ENCODE results near the gene COL4A2. TPM values are rescaled to one million over a fixed set of nuclear protein-coding genes. Genes with fewer than 3 reads are reported as not detected.
"Not testable (repeated sequence)": the region's sequence is repeated elsewhere in the genome, so short reads cannot be mapped to it uniquely, and the experiment has no call there.

The COL4A2 gene
- total RNA-seq, 1 donor from 2014 or later = 1,333 TPM

- no peak for DNase-seq (ENCODE audit: low spot score)
Measured at GRCh38 chr13:110523838-110524540, 216.9 kb downstream of the COL4A2 start.

DNA sequence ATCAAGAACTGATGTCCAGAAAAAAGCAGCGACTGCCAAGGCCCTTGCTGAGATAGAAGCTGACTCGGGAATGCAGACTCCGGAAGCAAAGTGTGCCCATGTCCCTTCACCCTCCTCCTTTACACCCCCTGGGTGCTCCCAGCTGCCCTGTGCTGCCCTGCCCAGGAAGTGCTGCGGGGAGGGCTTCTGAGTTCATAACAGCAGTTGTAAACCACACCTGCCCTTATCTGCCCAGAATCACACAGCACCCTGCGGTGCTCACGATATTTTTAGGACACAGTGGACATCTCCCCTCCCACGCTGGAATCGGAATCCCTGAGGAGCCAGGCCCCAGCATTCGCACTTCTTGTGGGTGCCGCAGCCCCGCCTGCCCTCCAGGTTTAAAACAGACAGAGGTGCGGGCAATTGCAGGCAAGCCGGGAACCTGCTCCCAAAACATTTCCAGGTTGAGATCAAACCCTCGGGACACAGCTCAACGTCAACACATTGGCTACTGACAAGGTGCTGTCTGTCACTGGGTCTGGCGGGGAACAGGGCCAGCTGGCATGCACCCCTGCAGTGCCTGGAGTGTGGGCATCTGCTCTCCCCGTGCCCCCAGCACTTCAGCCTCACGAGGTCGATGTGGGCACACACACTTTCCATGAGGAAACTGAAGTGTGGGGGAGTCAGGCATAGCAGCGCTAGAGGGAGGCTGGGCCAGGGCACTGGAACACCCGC, 217.6 kb downstream of the COL4A2 start:
- no peak for DNase-seq (ENCODE audit: low spot score)

DNA sequence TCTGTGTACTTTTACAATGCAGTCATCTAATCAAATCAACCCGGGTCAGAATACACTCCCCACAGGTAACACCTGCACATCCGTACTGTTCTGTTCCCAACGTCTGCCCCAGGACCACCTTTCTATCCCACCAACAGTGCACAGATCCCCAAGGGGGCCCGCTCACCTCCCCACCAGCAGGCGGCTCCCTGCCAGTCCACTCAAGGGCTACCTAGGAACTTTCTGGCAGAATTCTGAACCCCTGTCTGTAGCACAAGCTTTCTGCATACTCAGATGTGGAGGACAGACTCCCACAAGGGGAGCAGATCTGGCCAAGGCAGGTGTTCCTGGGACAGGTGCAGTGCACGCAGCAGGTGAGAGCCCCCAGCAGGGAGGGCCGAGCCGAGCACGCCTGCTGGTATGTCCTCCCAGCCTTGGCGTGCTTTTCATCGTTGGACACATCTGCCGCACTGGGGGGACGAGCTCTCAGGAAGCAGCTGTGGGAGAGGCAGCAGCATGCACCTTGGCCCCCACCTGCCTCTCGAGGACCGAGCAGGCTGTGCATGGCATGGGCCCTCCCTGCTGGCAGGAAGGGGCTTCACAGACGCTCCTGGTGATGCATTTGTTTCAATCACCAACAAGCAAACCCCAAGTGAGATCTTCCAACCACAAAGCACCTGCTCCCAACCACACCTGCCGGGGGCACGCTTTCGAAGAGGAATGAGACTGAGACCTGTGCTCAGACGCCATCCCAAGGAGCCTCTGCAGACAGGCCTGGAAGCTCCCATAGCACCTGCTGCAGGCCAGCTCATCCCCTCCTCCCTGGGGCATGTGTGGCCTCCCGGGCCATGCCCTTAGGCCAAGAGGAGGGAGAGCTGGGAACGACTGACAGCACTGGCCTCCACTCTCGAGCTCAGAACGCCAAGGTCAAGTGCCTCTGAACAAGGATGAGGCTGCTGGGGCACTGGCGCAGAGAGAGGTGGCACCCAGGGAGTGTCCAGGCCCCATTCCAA, 218.5 kb downstream of the COL4A2 start:
- DNase-seq (ENCODE audit: low spot score) = no peak

DNA sequence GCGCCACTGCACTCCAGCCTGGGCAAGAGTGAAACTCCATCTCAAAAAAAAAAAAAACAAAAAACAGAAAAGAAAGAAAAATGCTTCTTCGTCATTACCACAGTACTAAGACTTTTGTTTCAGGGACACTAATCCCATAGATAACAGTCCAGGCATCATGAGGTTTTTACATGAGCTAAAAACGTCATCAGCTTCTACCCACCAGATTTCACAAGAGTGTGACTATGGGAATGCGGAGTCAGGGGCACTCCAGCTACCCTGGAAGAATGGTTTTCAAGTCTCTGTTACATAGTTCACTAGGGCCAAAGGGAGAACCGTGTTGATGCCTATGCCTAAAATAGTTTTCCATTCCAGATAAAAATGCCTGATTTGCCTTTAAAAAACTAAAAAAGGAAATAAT, 221.3 kb downstream of the COL4A2 start:
- no peak for DNase-seq (ENCODE audit: low spot score)

- DNase-seq (ENCODE audit: low spot score) = no peak
Measured at GRCh38 chr13:110528911-110529310, 221.8 kb downstream of the COL4A2 start.

GRCh38 chr13:110529522-110530311, 222.6 kb downstream of the COL4A2 start:
- no peak for DNase-seq (ENCODE audit: low spot score)

- DNase-seq (ENCODE audit: low spot score) = no peak
Measured at GRCh38 chr13:110531100-110531499, 224.0 kb downstream of the COL4A2 start.

- DNase-seq (ENCODE audit: low spot score) = no peak
Measured at GRCh38 chr13:110531671-110532083, 224.6 kb downstream of the COL4A2 start.

DNA sequence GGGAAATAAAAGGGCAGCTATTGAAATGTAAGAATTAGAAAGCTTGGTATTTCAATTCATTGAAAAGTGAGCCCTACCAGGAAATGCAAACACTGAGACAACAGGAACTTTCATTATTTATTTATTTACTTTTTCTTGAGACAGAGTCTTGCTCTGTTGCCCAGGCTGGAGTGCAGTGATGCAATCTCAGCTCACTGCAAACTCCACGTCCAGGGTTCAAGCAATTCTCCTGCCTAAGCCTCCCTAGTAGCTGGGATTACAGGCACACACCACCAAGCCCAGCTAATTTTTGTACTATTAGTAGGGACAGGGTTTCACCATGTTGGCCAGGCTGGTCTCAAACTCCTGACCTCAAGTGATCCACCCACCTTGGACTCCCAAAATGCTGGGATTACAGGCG, 225.2 kb downstream of the COL4A2 start:
- not testable (repeated sequence) for DNase-seq (ENCODE audit: low spot score)

DNA sequence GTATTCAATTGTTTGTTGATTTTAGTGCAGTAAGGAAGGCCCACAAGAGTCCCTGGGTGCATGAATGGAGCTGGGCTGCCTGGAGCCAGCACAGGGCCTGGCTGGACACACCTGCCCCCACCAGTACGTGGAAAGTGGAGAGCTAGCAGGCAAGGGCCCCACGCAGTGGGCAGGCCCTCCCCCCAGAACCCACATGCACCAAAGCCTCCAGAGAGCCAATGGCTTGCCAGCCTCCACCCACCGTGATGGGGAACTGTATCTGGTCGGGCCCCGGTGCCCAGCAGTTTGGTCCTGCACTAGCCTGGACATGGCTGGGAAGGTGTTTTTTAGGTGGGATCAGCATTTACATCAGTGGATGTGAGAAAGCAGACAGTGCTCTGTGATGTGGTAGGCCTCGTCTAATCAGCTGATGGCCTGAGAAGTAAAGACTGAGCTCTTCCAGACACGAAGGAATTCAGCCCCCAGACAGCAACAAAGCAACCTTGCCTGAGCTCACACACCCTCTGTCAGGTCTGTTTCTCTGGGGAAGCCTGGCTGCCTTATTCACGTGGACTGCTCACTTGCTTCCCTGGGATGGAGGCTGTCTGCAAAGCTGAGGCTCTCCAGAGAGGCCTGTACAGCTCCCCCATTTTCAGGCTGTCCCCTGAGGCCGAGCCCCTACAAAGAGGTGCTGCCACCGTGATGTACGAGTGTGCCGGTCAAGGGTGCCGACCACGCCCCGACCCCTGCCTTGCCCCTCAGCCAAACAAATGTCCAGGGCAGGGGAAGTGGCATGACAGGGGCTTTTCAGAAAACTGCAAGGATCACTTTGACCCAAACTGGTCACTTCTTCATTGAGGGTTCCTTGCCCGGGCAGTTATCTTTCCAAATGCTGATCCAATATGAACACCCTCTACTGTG, 226.9 kb downstream of the COL4A2 start:
- DNase-seq (ENCODE audit: low spot score) = no peak

GRCh38 chr13:110535526-110535925, 228.4 kb downstream of the COL4A2 start:
- no peak for DNase-seq (ENCODE audit: low spot score)

GRCh38 chr13:110536006-110536693, 229.1 kb downstream of the COL4A2 start:
- no peak for DNase-seq (ENCODE audit: low spot score)

DNA sequence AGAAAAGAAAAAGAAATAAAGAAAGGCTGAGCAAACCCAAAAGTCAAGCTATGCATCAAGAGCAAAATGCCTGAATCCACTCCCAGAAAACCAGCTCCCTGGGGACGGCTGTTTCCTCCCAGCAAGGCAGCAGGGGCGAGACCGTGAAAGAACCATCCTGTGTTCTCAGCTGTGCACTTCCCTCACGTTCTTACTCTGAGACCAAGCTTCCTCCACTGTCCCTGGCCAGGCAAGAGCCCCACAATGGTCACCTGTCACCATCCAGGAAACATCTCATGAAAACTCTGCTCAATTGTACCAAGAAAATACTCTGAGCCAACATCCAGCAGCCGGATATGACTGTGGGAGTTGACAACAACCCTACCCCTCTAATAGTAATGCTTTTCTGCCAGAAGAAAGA, 231.5 kb downstream of the COL4A2 start:
- DNase-seq (ENCODE audit: low spot score) = no peak

- DNase-seq (ENCODE audit: low spot score) = no peak
Measured at GRCh38 chr13:110539894-110540293, 232.8 kb downstream of the COL4A2 start.

- DNase-seq (ENCODE audit: low spot score) = no peak
Measured at GRCh38 chr13:110540871-110541525, 233.9 kb downstream of the COL4A2 start.

DNA sequence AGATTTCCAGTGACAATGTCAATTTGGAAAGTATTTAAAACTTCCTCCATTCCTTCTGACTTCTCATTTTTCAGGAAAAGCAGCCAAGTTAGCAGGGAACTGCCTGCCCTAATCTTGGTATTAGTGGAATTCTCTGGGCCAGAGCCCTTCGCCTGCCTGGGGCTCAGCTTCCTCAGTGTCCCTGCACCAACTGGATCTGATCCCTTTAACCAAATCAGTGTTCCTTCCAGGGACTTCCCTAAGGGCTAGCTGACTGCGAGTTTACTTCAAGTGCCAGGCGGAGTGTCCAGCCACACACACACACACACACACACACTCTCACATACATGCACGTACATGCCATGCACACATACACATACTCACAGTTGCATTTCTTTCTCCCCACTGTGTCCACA, 234.4 kb downstream of the COL4A2 start:
- DNase-seq (ENCODE audit: low spot score) = no peak

GRCh38 chr13:110542169-110542796, 235.2 kb downstream of the COL4A2 start:
- DNase-seq (ENCODE audit: low spot score) = no peak

DNA sequence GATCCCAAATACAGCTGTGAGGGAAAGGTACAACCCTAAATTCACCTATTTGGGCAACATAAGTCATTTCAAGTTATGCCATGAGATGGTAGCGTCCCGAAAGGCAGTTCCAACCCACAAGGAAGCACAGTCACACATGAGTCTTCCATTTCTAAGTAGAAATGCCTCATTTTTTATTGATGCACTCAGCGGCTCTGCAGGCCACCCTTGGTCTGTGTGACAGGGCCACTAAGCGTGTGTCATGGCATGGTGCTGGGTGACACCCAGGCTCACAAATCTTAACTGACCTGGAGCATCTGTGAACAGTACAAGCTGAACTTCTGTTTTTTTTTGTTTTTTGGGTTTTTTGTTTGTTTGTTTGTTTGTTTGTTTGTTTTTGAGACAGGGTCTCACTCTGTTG, 239.3 kb downstream of the COL4A2 start:
- DNase-seq (ENCODE audit: low spot score) = no peak
